AG09309 (cell line): ENCODE data around the gene TDRD6.

Experiments used
- DNase-seq: peaks from one replicate; pipeline ENCODE4 v3.0.0-alpha.2; 2010; ENCODE audit warnings: low read depth
- H3K4me3 ChIP-seq: 2 replicates; pipeline ENCODE4 v1.5.1; 2011; ENCODE audit warnings: mild to moderate bottlenecking, low read depth, low read length, moderate library complexity; ENCODE audit not compliant: control insufficient read depth
- CTCF ChIP-seq: IDR thresholded peaks from 2 replicates; pipeline ENCODE4 v1.5.1; 2011; ENCODE audit warnings: mild to moderate bottlenecking, low read depth, low read length, inconsistent platforms; ENCODE audit not compliant: insufficient read depth, control insufficient read depth; ENCODE audit errors: missing control alignments

The TDRD6 gene

GRCh38 chr6:46748940-46749503 lies 61.3 kb downstream of the TDRD6 start:
- TF ChIP-seq CTCF = no peak
- H3K4me3 ChIP-seq = no peak overlapping the region
- DNase-seq = no peak

DNA sequence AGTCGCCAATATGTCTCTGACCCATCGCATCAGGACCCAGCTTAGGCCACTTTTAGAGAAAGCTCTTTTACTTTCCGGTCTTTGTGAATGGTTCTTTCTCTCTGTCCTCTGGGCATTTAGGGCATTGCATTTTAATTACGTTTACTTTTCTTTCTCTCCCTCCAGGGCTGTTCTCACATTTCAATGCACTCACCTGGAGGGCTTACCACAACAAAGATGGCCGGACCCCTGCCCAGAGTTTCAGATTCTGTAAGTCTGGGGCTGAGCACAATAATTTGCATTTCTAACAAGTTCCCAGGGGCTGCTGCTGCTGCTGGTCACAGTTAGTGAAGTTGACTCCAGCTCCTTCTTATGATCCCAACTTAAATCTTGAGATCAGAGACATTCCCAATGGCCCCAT lies 62.0 kb downstream of the TDRD6 start:
- DNase-seq = no peak
- H3K4me3 ChIP-seq = no peak overlapping the region
- no peak for TF ChIP-seq CTCF

DNA sequence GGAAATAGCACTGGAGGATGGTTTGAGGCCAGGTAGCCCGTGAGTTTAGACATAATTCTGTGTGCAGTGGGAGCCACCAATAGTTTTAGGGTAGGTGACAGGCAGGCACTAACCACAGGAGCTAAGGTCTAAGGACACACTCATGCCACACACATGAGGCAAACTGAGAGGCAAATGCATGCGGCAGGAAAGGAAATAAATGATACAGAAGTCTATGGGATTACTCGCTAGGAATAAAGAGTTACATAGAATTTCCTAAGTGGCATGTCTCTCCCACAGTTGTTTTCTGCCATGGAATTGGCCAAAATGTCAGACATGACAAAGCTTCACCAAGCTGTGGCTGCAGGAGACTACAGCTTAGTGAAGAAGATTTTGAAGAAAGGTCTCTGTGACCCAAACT lies 64.0 kb downstream of the TDRD6 start:
- no peak for TF ChIP-seq CTCF
- no peak for DNase-seq
- H3K4me3 ChIP-seq = no peak overlapping the region
